Parathyroid adenoma (tissue), 2 donors: ENCODE results near the gene GPRIN1.

Experiments used
- H2AFZ ChIP-seq: fragments of 300-600 bp; sonication (generic); one replicate; pipeline ENCODE4 v1.7.0; 2017; ENCODE audit warnings: antibody characterized with exemption, mild to moderate bottlenecking
- H3K27ac ChIP-seq: fragments of 300-600 bp; sonication (generic); one replicate; pipeline ENCODE4 v1.7.0; 2017
- H3K27me3 ChIP-seq: fragments of 300-600 bp; sonication (generic); one replicate; pipeline ENCODE4 v1.7.0; 2017; ENCODE audit warnings: low read length; ENCODE audit not compliant: control insufficient read depth, insufficient read depth
- H3K36me3 ChIP-seq: fragments of 300-600 bp; sonication (generic); one replicate; pipeline ENCODE4 v1.7.0; 2017; ENCODE audit warnings: low read length; ENCODE audit not compliant: control insufficient read depth, insufficient read depth
- H3K4me1 ChIP-seq: fragments of 300-600 bp; sonication (generic); one replicate; pipeline ENCODE4 v1.7.0; 2017; ENCODE audit warnings: control low read depth
- H3K4me2 ChIP-seq: fragments of 300-600 bp; sonication (generic); one replicate; pipeline ENCODE4 v1.7.0; 2017; ENCODE audit warnings: low read length
- H3K4me3 ChIP-seq: fragments of 300-600 bp; sonication (generic); one replicate; pipeline ENCODE4 v1.7.0; 2017; ENCODE audit warnings: low read depth, low read length
- H3K79me2 ChIP-seq: fragments of 300-600 bp; sonication (generic); one replicate; pipeline ENCODE4 v1.7.0; 2017; ENCODE audit warnings: control low read depth
- H3K9ac ChIP-seq: fragments of 300-600 bp; sonication (generic); one replicate; pipeline ENCODE4 v1.7.0; 2017; ENCODE audit warnings: mild to moderate bottlenecking
- H3K9me3 ChIP-seq: fragments of 300-600 bp; sonication (generic); one replicate; pipeline ENCODE4 v1.7.0; 2017; ENCODE audit warnings: low read length; ENCODE audit not compliant: control insufficient read depth
- TF ChIP-seq, protein P1 (sequence below): fragments of 300-600 bp; sonication (generic); IDR thresholded peaks from one replicate; pipeline ENCODE4 v1.7.0; 2017; ENCODE audit warnings: antibody characterized with exemption, mild to moderate bottlenecking
- donor health status: primary hyperparathyroidism.

Gene GPRIN1

GRCh38 chr5:176639981-176640380 lies 30.0 kb upstream of the GPRIN1 start:
- no peak overlapping the region for H3K4me3 ChIP-seq
- H2AFZ ChIP-seq, result no peak overlapping the region
- TF ChIP-seq, protein P1, sequence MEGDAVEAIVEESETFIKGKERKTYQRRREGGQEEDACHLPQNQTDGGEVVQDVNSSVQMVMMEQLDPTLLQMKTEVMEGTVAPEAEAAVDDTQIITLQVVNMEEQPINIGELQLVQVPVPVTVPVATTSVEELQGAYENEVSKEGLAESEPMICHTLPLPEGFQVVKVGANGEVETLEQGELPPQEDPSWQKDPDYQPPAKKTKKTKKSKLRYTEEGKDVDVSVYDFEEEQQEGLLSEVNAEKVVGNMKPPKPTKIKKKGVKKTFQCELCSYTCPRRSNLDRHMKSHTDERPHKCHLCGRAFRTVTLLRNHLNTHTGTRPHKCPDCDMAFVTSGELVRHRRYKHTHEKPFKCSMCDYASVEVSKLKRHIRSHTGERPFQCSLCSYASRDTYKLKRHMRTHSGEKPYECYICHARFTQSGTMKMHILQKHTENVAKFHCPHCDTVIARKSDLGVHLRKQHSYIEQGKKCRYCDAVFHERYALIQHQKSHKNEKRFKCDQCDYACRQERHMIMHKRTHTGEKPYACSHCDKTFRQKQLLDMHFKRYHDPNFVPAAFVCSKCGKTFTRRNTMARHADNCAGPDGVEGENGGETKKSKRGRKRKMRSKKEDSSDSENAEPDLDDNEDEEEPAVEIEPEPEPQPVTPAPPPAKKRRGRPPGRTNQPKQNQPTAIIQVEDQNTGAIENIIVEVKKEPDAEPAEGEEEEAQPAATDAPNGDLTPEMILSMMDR, result no peak
- H3K4me1 ChIP-seq, result peaks cover 4% of the 10 kb centered on the region
- H3K27me3 ChIP-seq, result no peaks in the 10 kb centered on the region
- no peak overlapping the region for H3K27ac ChIP-seq
- no peaks in the 10 kb centered on the region for H3K79me2 ChIP-seq
- no peak overlapping the region for H3K9ac ChIP-seq
- no peak overlapping the region for H3K4me2 ChIP-seq
- no peaks in the 10 kb centered on the region for H3K36me3 ChIP-seq
- no peaks in the 10 kb centered on the region for H3K9me3 ChIP-seq

GRCh38 chr5:176639208-176639607 lies 29.3 kb upstream of the GPRIN1 start:
- Histone ChIP-seq H3K9me3 (no peaks in the 10 kb centered on the region), H3K27ac (no peak overlapping the region), H3K36me3 (no peaks in the 10 kb centered on the region), H3K4me1 (peaks cover 4% of the 10 kb centered on the region), H2AFZ (no peak overlapping the region), H3K4me2 (no peak overlapping the region), H3K79me2 (no peaks in the 10 kb centered on the region), H3K27me3 (no peaks in the 10 kb centered on the region), H3K4me3 (no peak overlapping the region), H3K9ac (no peak overlapping the region)
- TF ChIP-seq, protein P1, result no peak

- Histone ChIP-seq H3K27ac (no peak overlapping the region), H3K9me3 (no peaks in the 10 kb centered on the region), H3K4me2 (no peak overlapping the region), H3K27me3 (no peaks in the 10 kb centered on the region), H3K4me1 (peaks cover 2% of the 10 kb centered on the region), H3K9ac (no peak overlapping the region), H2AFZ (no peak overlapping the region), H3K79me2 (no peaks in the 10 kb centered on the region), H3K4me3 (no peak overlapping the region), H3K36me3 (no peaks in the 10 kb centered on the region)
- TF ChIP-seq, protein P1, result no peak
These were observed 28.5 kb upstream of the GPRIN1 start for GRCh38 chr5:176638437-176638836.

- Histone ChIP-seq H3K4me2 (no peak overlapping the region), H3K4me3 (no peak overlapping the region), H3K27ac (no peak overlapping the region), H3K79me2 (no peaks in the 10 kb centered on the region), H3K4me1 (no peaks in the 10 kb centered on the region), H2AFZ (no peak overlapping the region), H3K9ac (no peak overlapping the region), H3K9me3 (no peaks in the 10 kb centered on the region), H3K36me3 (no peaks in the 10 kb centered on the region), H3K27me3 (no peaks in the 10 kb centered on the region)
- TF ChIP-seq, protein P1, result no peak
These were observed 27.6 kb upstream of the GPRIN1 start for GRCh38 chr5:176637556-176637955.

DNA sequence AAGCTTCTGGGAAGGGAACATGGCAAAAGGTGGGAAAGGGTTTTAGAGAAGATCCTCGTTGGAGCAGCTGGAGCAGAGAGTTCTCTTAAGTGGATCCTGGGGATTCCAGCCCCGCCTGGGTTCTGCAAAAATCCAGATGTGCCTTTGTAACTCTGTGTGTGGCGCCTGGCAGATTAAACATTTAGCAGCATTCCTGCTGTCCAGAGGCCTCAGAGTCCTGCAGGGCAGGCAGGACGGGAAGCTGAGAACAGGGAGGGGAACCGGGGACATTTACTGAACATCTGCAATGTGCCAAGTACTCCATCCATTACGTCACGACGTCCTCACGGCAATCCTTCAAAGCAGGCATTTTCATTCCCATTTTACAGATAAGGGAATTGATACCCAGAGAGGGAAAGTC lies 26.5 kb upstream of the GPRIN1 start:
- Histone ChIP-seq H3K4me1 (no peaks in the 10 kb centered on the region), H3K27ac (no peak overlapping the region), H3K36me3 (no peaks in the 10 kb centered on the region), H3K4me2 (no peak overlapping the region), H3K9me3 (no peaks in the 10 kb centered on the region), H3K27me3 (no peaks in the 10 kb centered on the region), H3K4me3 (no peak overlapping the region), H3K9ac (no peak overlapping the region), H2AFZ (no peak overlapping the region), H3K79me2 (no peaks in the 10 kb centered on the region)
- TF ChIP-seq, protein P1, result no peak
